Spleen (tissue), 7 donors: Measurements from ENCODE around the gene ARHGAP10.

ENCODE experiments used
- CTCF ChIP-seq, 11 experiments: fragments of 200-600 bp in 7 of 11; fragments of 450-650 bp in 4 of 11; sonication (generic) in 4 of 11; IDR thresholded peaks in 8 of 11; conservative IDR thresholded peaks in 3 of 11; 1 replicate in 7 of 11; 2 replicates in 4 of 11; pipeline versions ENCODE4 v1.4.0 to v1.8.0; 2016 to 2021; ENCODE audit warnings: antibody characterized with exemption in 11 of 11, inconsistent platforms in 4 of 11, mild to moderate bottlenecking in 1 of 11
- POLR2A ChIP-seq, 3 donors: fragments of 450-650 bp; IDR thresholded peaks; one replicate each; pipeline ENCODE4 v1.5.1; 2017; ENCODE audit warnings: antibody characterized with exemption in 3 of 3, mild to moderate bottlenecking in 1 of 3
- donor health status: DM: no; HTN: no; CAD: no; lungs with moderate emphysema.
- donor health status: DM: no; HTN: no; CAD: no.
- donor health status: DM: no; HTN: no; CAD: no.

- no peak for TF ChIP-seq POLR2A (IDR thresholded peaks at IDR 0.05)
- TF ChIP-seq CTCF (IDR thresholded peaks at IDR 0.05 in 8 of 11, conservative IDR thresholded peaks at IDR 0.05 in 3 of 11) = no peak
These were observed 116.7 kb downstream of the ARHGAP10 start for GRCh38 chr4:147848634-147849033.
